HG03469 (cell line): ENCODE results near the gene HSF4.
"Not testable (repeated sequence)": the region's sequence is repeated elsewhere in the genome, so short reads cannot be mapped to it uniquely, and the experiment has no call there.

Source experiments
- ATAC-seq: cut with Tn5 transposase; IDR thresholded peaks from one replicate; pipeline ENCODE4 v1.9.1; 2021; ENCODE audit warnings: mild to moderate bottlenecking, moderate library complexity, moderate number of reproducible peaks; ENCODE audit not compliant: unreplicated experiment

The HSF4 gene, protein sequence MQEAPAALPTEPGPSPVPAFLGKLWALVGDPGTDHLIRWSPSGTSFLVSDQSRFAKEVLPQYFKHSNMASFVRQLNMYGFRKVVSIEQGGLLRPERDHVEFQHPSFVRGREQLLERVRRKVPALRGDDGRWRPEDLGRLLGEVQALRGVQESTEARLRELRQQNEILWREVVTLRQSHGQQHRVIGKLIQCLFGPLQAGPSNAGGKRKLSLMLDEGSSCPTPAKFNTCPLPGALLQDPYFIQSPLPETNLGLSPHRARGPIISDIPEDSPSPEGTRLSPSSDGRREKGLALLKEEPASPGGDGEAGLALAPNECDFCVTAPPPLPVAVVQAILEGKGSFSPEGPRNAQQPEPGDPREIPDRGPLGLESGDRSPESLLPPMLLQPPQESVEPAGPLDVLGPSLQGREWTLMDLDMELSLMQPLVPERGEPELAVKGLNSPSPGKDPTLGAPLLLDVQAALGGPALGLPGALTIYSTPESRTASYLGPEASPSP

DNA sequence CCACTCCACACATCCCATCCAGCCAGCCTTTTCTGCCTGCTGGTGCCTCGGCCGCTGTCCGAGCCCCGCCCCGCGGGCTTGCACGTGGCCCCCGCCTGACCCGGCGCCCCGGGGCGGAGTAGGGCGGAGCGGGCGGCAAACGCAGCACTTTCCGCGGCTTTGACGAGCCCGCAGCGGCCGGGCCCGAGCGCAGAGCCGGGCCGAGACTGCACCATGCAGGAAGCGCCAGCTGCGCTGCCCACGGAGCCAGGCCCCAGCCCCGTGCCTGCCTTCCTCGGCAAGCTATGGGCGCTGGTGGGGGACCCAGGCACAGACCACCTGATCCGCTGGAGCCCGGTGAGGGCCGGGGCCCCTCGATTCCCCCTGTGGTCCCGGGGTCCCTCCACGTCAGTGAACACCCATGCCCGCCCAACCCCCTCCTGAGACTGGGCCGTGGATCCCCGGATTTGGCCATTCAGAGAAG is at the start of gene HSF4:
HSF4 (plus strand) TSS at position 147 of the 463 bp plus-strand sequence; CDS start at position 214, 67 bp downstream.
- ATAC-seq = no peak

DNA sequence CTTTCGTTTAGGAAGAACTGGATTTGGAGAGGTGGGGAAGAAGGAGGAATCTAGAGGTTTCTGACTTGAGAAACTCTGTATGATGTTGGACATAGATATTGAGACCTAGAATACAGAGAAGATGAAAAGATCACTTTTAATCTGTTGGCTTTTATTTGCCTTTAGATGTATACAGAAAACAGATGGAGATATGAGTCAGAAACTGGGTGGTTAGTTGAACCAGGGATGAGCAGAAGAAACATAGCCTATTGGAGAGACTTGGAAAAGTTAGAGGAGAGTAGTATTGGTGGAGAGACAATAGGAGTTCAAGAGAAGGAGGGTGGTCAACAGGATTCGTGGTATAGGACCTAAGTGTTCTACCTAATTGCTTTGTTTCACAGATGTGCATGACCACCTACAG is 49.8 kb upstream of the HSF4 start:
- ATAC-seq = no peak

DNA sequence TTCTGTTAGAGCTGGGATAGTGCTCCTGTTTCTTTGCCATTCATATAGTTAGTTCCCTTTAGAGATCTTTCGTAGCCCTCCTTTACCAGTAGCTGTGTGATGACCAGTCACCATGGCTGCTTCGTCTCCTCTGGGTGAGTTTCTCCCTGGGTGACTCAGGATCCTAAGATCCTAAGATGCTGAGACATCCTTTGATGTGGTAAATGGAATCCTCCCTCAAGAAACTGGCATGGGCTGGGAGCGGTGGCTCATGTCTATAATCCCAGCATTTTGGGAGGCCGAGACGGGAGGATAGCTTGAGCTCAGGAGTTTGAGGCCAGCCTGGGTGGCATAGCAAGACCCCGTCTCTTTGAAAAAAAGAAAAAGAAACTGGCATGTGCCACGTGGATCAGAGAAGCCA is 48.9 kb upstream of the HSF4 start:
- ATAC-seq = no peak

DNA sequence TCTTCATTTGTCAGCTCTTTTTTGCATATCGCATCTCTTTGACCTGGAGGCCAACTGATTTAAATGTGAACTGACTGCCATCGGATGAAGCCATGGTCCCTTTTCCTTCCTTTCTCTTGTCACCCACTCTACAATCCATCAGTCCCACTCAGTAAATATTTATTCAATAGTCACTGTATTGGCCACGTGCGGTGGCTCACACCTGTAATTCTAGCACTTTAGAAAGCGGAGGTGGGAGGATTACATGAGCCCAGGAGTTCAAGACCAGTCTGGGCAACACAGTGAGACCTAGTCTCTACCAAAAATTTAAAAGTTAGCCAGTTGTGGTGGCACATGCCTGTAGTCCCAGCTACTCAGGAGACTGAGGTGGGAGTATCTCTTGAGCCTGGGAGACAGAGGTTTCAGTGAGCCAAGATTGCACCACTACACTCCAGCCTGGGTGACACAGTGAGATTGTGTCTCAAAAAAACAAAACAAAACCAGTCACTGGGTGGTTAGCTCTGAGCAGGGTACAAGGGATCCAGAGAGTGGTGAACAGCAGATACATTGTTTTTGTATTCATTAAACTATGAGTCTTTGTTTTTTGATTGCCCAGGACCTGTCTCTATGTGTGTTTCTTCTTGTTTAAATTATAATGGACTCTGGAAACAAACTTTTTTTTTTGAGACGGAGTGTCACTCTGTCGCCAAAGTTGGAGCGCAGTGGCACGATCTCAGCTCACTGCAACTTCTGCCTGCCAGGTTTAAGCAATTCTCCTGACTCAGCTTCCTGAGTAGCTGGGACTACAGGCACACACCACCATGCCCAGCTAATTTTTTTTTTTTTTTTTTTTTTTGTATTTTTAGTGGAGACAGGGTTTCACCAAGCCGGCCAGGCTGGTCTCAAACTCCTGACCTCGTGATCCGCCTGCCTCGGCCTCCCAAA is 47.9 kb upstream of the HSF4 start:
- no peak for ATAC-seq

DNA sequence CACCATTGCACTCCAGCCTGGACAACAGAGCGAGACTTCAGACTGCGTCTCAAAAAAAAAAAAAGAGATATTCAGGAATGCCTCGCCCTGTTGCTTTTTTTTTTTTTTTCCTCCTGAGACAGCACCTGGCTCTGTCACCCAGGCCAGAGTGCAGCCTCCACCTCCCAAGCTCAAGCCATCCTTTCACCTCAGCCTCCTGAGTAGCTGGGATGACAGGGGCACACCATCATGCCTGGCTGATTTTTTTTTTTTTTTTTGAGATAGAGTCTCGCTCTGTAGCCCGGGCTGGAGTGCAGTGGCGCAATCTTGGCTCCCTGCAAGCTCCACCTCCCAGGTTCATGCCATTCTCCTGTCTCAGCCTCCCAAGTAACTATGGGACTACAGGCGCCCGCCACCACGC is 46.8 kb upstream of the HSF4 start:
- no peak for ATAC-seq

DNA sequence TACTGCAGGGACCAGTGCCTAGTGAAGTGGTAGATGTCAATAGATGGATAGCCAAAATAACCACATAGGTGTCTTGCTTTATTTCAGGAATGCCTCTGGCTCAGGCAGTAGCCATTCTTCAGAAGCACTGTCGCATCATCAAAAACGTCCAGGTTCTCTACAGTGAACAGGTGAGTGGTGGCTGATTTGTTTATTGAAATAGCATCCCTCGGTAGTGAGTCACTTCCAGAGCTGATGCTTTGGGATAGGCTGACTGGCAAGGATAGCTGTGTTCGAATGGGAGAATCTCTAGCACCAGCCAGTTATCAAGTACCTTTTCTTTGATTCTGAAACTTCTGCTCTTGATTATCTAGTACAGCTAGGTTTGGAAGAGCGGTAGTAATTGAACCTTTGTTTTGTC is 44.5 kb upstream of the HSF4 start:
- no peak for ATAC-seq

DNA sequence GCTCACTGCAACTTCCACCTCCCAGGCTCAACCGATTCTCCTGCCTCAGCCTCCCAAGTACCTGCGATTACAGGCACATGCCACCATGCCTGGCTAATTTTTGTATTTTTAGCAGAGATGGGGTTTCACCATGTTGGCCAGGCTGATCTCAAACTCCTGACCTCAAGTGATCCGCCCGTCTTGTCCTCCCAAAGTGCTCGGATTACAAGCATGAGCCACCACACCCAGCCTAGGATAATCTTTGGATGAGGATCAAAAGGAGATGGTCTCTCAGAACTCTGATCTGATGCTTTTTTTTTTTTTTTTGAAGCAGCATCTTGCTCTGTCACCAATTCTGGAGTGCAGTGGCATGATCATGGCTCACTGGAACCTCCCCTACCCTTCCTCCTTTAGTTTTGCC is 41.7 kb upstream of the HSF4 start:
- not testable (repeated sequence) for ATAC-seq

DNA sequence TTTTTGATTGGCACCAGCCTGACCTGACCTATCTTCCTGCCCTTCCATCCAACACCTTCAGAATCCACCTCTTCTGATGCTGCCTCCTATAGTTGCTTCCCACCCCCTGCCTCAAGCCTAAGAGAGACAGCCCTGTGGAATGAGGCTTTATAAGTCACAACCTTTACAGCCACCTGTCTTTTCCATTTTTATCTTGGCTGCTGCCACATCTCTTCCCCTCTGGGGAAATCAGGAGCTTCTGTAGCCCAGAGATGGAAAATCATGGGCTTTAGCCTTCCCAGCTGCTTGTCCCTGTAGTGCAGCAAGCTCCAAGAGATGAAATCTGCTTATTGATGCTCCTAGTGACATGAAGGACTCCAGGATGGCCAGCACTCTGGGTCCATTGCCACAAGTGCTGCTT is 36.1 kb upstream of the HSF4 start:
- no peak for ATAC-seq

DNA sequence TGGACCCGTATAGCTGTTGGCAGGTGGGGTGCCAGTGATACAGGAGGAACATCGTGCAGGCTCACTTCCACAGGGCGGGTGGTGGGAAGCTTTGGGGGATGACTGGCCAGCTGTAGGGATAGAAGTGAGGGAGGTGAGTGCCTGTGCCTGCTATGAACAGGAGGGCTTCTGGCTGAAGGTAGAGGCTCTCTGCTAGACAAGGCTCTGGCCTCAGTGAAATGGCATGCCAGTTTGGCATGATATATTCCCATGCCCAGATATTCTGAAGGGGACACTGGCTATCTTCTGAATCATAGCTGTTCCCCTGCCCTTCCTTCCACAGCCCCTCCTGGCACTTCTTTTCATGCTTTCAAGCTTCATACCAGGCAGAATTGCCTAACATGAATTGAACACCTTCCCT is 35.7 kb upstream of the HSF4 start:
- no peak for ATAC-seq

DNA sequence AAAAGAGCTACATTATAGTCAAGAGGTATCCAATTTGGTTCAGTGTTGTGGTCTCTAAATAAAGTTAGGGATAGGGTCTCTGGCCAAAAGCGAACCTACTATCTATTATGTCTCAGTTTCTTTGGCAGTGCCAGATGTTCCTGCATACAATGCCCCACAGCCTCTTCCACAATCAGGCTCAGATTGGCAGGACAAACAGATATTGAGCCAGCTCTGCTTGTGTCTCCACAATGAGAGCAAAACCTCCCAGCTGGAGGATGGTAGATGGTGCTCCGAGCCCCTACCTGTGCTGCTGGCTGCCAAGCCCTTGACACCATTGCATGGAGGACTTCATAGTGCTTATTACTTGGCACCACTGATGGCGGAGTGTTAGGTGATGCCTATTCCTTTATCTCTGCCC is 35.1 kb upstream of the HSF4 start:
- no peak for ATAC-seq

DNA sequence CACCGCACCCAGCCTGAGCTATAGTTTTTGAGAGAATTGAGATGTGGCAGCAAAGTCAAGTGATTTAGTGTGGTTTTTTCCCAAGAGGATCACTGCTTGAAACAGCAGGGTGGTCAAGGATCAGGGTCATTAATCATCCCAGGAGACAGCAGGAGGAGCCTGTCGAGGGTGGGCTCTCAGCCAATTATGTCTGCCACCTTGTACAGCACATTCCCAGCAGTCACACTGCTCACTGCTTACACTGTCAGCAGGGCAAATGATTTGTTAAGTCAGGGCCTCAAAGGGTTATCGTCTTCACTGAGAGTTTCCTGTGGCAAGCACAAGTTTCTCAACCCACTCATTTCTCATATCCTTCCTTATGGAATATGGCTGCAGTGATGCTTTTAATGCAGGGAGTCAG is 26.9 kb upstream of the HSF4 start:
- ATAC-seq = no peak

DNA sequence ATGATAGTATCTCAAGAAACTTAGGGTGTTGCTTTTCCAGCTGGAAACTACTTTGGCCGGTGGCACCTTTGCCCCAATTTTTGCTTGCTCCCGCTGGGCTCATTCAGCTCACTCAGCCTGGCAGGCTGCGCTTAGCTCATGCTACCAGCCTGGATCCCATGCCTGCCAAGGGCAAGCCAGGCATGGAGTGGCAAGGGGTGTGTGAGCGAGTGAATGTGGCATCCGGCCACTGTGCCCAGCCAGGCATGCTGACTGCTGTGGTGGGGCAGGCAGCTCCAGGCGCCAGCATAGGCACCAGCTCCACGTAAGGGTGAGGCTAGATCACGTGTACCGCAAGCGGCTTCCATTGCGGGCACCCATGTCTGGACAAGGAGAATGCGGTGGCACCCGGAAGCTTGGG is 23.2 kb upstream of the HSF4 start:
- no peak for ATAC-seq

DNA sequence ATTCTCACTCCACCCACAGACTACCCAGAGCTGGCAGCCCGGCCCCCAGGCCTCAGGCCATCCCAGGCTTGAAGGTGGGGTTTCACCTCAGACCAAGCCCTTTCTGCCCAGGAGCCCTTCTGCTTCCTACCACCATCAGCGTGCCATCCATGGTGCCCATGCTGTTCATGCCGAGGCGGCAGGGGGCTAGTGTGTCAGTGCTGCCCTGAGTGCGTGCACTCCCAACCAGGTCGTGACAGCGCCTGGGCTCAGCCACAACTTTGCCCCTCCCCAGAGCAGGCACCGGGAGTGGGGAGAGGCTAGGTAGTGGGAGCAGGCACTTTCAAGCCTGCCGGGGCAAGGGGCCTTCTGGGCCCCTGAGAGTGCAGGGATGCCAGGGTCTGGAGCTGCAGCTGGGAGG is 22.2 kb upstream of the HSF4 start:
- ATAC-seq = no peak

DNA sequence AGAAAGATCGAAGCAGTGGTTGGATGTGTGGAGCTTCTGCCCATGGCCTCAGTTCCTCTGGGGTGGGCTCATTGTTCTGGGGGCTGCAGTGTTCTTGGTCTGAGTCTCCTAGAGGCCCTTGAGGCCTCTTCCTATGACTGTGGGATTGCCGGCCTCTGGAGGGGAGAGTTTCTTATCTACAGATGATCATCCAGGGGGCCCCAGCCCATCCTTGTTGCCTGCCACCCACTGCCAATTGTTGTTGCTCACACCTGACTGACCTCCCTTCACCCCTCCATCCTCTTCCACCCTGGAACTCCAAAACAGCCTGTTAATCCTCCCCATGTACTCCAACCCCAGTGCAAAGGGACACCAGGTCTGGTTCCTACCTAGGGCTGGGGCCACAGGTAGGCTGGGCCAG is 19.6 kb upstream of the HSF4 start:
- no peak for ATAC-seq

DNA sequence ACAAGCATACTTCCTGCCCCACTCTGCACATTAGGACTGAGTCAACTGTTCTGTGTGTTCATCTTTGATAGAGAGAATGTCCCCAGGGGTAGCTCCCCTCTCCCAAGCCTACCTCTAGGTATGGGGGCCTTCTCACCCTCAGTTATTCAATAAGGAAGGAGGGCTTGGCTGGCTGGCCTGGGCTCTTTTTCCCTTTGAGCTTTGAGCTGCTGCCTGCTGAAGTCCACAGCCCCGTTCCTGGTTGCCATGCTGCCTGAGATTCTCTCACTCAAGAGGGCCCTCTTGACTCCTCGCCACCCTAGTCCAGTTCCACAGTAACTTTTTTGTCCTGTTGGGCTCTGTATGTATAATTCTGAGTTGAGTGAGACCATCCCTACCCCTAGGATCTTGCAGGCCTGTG is 18.8 kb upstream of the HSF4 start:
- no peak for ATAC-seq

DNA sequence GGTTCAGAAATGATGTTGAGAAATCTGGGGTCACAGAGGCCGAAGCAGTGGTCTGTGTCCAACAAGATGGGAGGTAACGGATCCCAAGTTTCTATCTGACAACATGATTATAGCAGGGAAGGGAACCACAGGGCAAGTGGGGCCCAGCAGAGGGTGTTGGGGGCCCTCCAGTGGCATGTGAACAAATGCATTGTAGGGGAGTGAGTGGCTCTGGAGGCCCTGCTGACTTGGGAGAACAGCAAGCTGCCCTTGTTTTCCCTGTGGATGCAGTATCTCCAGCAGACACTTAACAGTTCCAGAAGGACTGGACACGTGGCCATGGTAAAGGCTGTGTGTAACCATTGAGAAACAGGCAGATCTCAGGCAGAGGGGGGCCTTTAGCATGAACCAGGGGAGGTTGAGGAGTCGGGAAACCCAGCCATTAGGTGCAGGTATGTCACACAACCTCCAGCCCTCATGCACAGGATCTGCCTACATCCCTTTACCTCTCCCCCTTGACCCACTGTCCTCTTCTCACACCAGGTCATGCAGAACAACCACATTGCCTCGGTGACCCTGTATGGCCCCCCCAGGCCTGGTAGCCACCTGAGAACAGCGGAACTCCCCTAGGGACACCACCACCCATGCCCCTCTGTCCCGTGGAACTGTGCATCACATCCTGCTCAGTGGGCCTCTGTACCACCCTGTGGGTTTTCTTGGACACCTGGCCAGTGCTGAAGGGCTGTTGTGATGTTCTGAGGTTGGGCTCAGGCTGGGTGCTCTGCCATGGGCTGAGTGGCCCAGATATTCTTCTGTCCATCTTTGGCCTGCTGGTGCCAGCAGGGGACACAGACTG is 17.8 kb upstream of the HSF4 start:
- ATAC-seq = no peak

DNA sequence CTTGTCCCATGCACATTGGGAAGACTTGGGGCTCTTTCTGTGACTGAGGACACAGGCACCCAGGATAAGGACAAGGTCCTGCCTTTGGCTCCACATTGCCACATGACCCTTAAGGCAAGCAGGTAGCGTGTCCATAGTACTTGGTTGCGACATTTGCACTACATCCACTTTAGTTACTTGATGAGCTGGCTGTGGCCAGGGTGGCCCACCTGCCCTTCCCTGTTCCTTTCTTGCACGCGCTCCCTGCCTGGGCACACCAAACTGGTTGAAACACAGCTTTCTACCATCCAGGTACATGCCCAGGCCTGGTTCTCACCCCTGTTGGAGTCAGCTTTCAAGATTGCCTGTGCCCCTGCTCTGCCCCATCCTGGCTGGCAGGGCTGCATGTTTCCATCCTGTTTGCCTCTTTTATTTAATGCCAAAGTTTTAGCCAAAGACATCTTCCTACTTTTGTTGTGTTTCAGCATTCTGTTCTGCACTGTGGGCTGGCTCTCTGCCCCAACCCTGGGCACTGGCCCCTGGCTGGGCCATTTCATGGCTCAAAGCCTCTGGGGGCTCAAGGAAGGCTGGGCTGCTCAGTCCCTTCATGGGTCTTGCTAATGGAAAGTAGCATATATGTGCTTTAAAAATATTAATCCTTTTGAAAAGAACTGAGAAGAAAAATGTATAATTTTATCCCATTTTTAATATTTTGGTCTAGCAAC is 17.0 kb upstream of the HSF4 start:
- no peak for ATAC-seq

DNA sequence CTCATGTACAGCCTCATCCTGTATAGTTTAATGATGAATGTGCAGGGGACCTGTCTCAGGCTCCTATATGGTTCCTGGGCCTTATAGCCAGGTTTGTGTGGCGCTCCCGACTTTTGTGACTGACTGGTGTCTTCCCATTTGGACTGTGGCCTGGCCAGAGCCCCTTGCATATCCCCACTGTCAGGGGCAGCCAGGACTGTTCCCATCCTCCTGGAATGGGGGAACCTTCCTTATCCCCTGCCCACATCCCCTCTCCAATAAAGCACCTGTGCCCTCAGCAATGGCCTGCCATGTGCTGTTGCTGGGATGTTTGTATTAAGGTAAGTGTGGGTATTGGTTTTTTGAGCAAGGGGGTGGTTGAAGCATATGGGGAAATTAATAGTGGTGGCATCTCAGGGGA is 16.3 kb upstream of the HSF4 start:
- no peak for ATAC-seq

DNA sequence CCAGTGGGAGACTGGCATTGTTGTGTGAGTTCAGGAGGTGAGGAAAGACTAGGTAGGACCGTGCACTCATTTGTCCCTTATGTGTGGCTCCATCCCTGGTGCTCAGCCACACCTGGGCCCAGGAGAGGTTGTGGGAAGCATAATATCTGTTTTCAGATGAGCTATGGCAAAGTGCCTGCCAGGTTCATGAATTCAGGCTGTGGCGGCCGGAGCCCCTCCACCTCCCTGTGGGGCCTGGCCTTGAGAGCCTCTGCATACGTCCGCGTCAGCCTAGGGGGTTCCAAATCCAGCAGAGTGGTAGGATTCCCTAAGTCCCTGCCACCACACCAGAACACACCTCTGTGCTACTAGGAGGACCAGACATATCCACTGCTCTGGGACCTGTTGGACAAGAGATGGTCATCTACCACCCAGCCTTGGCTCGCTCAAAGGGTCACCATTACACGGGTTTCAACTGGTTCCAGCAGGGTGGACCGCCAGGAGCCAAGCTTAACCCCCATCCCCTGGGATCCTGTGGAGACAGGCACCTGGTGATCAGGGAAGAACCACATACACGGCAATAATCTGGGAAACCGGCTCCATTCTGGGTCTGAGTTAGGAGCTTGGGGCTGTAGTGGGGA is 15.8 kb upstream of the HSF4 start:
- no peak for ATAC-seq
